Embryonic facial prominence (tissue), 1 donor: ENCODE measurements around the gene SLC35B4.

ENCODE experiments used
- DNase-seq: peaks from one replicate; pipeline ENCODE4 v3.0.0-alpha.2; 2016; ENCODE audit errors: extremely low spot score

SLC35B4 gene

GRCh38 chr7:134290286-134290685 is 26.4 kb downstream of the SLC35B4 start:
- DNase-seq: no peak

DNA sequence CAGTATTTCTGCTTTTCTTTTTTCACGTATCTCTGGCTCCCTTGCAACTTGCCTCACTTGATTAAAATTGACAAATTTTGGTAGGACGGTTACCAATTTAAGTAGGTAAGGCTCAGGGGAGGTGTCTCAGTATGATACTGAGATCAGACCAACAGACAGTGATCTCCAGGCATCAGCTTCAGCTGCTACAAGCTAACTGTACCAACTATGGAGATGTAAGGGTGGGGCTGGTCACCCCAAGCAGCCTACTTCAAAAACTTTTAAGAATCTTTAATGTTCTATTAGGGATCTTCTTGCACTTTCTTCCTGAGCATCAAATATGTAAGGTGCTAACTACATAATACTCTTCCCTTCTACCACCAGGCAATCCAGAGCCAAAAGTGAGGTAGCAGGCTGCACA is 26.9 kb downstream of the SLC35B4 start:
- no peak for DNase-seq

- DNase-seq: no peak
Observed at GRCh38 chr7:134289423-134289822, 27.3 kb downstream of the SLC35B4 start.

- DNase-seq: no peak
Observed at GRCh38 chr7:134287916-134288659, 28.6 kb downstream of the SLC35B4 start.

DNA sequence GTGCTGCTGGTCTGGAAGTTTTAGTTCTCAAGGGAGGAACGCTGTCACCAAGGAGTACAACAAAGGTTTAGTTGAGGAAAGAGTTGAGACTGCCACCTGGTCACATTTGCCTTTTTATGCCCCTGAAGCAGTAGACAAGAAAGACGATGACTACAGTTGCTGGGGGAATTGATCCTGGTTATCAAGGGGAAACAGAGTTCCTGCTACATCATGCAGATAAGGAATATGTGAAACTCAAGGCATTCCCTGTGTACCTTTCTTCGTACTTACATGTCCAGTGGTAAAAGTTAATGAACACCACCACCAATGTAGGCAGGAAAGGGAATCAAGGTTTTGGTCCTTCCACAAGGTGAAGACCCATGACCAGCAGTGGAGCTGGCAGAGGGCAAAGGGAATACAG is 31.8 kb downstream of the SLC35B4 start:
- DNase-seq: no peak

DNA sequence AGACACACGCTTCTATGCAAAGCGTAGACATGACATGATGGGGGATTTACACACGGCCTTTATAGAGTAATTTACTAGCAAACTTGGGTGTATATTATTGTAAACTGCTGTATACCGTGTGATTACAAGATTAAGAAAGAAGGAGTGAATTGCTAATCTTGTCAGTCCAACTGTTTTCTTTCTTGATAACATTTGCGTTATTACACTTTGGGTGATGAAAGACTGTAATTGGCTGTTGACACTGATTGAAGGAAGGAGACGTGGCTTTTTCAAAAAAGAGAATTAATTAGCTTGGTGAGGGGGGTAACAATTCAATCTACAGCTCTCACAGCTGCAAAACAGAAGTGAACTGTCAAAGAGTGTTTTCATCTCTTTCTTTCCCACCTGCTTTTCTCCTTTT is 32.7 kb downstream of the SLC35B4 start:
- DNase-seq: no peak

GRCh38 chr7:134280508-134280907 is 36.2 kb downstream of the SLC35B4 start:
- no peak for DNase-seq

- DNase-seq: no peak
Observed at GRCh38 chr7:134279898-134280297, 36.8 kb downstream of the SLC35B4 start.

GRCh38 chr7:134279336-134279735 is 37.4 kb downstream of the SLC35B4 start:
- no peak for DNase-seq

DNA sequence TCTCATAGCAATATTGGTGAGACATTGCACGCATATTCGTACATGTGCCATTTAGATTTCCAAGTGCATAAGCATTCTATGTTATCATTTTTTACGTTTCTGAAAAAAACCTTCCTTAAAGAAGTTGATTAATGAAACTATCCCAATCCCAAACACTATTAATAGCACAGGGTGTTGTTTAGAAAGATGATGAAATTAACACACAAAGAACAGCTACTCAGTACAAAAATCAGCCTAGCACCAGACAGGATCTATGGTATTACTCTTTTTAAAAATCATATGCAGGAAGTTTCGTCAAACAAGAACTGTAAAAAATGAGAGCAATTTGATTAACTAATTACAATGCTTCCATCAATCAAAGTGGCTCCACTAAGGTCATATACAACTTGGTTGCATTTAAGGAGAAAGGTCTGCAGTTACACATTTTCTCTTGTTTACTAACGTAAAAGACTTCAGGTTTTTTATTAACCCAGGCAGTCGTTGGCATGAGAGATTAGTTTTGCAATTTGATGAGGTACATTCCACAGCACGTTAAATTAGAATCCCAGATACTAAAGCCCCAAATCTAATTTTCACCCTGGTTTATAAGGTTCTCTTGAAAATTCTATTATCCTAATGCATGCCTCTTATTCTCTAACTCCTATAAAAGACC is 38.1 kb downstream of the SLC35B4 start:
- DNase-seq: no peak

- no peak for DNase-seq
Observed at GRCh38 chr7:134276951-134277350, 39.8 kb downstream of the SLC35B4 start.

DNA sequence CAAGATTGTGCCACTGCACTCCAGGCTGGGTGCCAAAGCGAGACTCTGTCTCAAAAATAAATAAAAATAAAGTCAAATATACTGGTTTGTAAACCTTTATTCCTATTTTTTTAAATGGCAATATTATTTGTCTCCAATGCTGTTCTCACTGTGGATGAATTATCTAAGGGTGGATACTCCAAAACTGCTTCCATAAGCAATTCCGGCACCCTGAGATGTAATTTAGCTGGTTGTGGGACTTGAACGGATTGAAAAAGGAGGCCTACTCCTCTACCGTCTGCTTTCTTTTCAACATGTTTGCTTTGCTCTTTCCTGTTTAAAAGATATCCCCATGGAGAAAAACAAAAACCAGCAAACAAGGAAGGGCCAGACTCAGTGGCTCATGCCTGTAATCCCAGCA is 54.4 kb downstream of the SLC35B4 start:
- DNase-seq: no peak

DNA sequence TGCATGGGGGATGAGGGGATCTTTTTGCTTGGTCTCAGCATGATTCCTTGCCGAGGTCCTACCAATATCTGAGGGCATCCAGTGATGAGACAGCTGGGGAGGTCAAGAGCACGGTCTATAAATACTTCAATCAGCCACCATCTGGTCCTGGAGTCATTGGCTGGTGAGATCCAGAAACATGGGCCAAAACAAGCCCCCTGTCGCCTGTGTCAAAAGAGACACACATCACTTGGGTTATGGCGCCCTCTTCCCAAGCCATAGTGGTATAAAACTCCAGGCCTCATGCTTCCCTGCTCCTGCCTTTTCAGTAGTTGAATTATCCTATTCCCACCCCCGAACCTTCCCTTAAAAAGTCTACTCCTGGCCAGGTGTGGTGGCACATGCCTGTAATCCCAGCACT is 60.9 kb downstream of the SLC35B4 start:
- no peak for DNase-seq

- DNase-seq: no peak
Observed at GRCh38 chr7:134254311-134254710, 62.4 kb downstream of the SLC35B4 start.

DNA sequence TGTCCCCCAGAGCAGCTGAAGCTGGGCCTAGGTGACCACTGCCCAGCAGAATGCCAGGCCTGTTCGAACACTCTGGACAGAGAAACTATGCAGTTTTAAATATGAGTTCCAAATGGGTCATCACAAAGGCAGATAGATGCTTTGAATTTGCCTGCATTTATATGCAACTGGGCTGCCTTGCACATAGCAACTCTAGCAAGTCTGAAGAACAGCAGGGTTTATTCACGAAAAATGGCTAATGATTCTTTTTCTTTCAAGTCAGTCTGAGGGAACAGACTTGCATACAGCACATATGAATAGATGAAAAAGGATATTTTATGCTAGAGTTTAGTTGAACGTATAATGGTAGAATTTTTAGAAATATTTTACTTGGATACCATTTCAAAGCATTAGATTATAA is 68.5 kb downstream of the SLC35B4 start:
- no peak for DNase-seq

DNA sequence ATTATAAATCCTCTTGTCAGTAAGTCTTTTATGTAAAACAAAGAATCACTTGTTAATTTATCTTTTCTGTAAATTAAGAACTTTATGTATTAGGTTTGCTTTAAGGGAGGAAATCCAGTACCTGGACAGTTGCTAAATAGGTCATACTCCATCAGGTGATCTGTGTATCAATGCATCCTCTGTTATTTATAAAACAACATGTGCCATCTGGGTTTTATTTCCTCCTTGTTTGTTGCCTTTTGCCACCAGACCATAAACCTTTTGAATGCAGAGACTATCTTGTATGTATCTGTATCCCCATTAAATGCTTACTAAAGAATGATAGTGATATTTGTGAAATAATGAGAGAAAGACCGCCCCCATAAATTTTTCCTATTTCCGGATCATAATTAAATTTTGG is 70.0 kb downstream of the SLC35B4 start:
- DNase-seq: no peak

DNA sequence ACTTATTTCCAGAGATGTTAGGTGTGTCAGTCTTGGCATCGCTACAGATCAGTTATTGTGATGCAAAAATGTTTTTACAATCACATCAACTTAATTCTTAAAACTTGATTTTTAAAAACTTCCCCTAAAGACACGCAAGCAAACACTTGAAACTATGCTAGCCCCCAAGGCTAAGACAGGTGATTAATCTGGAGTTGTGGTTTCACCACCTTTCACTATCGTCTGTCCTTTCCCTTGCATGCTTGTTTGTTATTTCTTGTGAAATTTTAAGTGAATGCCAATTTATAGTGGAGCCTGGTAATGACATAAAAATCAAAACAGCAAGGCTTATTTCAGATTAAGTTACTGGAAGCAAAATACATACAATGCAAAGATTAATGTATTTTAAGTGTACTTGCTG is 70.4 kb downstream of the SLC35B4 start:
- DNase-seq: no peak

- no peak for DNase-seq
Observed at GRCh38 chr7:134245253-134245652, 71.5 kb downstream of the SLC35B4 start.
